Measurements from ENCODE around the gene CDC37.

DNA sequence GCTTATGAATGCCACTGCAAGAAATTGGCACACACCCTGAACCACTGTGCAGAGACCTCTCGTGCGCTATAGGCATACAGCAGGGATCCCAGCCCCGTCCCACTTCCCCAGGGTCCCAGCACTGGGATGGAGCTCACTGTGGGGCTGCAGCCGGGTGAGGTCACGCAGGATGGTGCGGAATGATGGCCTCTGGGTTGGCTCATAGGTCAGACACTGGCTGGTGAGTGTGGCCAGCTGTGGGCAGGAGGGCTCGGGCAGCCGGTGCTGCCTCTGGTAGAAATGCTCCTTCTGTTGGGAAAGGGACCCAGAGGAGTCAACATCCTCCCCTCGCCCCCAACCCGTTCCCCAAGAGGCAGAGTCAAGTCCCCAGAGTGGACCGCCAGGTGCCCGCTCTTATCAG lies 46.9 kb downstream of the CDC37 start:
- TF ChIP-seq, protein P1, sequence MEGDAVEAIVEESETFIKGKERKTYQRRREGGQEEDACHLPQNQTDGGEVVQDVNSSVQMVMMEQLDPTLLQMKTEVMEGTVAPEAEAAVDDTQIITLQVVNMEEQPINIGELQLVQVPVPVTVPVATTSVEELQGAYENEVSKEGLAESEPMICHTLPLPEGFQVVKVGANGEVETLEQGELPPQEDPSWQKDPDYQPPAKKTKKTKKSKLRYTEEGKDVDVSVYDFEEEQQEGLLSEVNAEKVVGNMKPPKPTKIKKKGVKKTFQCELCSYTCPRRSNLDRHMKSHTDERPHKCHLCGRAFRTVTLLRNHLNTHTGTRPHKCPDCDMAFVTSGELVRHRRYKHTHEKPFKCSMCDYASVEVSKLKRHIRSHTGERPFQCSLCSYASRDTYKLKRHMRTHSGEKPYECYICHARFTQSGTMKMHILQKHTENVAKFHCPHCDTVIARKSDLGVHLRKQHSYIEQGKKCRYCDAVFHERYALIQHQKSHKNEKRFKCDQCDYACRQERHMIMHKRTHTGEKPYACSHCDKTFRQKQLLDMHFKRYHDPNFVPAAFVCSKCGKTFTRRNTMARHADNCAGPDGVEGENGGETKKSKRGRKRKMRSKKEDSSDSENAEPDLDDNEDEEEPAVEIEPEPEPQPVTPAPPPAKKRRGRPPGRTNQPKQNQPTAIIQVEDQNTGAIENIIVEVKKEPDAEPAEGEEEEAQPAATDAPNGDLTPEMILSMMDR (IDR thresholded peaks at IDR 0.05; ENCODE audit: poor library complexity) = no peak
- TF ChIP-seq EZH2 (IDR thresholded peaks at IDR 0.05; ENCODE audit: borderline replicate concordance) = no peak
- no peak for TF ChIP-seq EZH2phosphoT487 (IDR thresholded peaks at IDR 0.05; ENCODE audit: low read depth, severe bottlenecking, unreplicated experiment)
